ENCODE measurements around the gene PIK3C2B. TPM values are rescaled to one million over a fixed set of nuclear protein-coding genes. Genes with fewer than 3 reads are reported as not detected.

PIK3C2B gene
- total RNA-seq, 1 experiment from 2014 or later: 35.3 TPM

DNA sequence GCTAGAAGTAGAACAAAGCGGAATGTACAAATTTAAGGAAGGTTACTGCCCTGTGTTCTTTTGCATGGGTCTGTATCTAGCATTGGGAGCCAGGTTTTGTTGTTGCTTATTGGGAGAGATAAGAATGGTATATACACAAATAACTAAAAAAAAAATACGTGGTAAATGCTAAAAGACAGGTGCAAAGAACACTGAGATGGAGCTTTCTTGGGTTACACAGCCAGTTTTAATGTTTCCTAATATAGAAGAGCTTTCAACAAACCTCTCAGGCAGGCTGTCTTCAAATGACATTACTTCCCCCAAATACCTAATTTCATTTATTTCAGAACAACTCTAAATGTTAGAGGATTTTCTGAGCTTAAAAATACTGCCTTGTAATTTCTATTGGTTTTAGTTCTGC lies 20.2 kb upstream of the PIK3C2B start:
- no peaks in the 10 kb centered on the region for H3K27me3 ChIP-seq (ENCODE audit: low read length)
- H3K27ac ChIP-seq (ENCODE audit: low read length): no peak overlapping the region
- no peak overlapping the region for H3K4me3 ChIP-seq (ENCODE audit: low read length)
- peaks cover 17% of the 10 kb centered on the region for H3K36me3 ChIP-seq (ENCODE audit: low read depth, low read length)
- BruUV-seq (replicated peaks): no TSS peak
- no peak overlapping the region for H3K4me2 ChIP-seq (ENCODE audit: low read length)
- H3K9me2 ChIP-seq (replicated peaks; ENCODE audit: low read length): no peaks in the 10 kb centered on the region
- no peaks in the 10 kb centered on the region for H4K20me1 ChIP-seq (ENCODE audit: low read length)
- no peak for TF ChIP-seq EZH2phosphoT487 (IDR thresholded peaks at IDR 0.05; ENCODE audit: borderline replicate concordance, low read length)
- TF ChIP-seq, protein P1, sequence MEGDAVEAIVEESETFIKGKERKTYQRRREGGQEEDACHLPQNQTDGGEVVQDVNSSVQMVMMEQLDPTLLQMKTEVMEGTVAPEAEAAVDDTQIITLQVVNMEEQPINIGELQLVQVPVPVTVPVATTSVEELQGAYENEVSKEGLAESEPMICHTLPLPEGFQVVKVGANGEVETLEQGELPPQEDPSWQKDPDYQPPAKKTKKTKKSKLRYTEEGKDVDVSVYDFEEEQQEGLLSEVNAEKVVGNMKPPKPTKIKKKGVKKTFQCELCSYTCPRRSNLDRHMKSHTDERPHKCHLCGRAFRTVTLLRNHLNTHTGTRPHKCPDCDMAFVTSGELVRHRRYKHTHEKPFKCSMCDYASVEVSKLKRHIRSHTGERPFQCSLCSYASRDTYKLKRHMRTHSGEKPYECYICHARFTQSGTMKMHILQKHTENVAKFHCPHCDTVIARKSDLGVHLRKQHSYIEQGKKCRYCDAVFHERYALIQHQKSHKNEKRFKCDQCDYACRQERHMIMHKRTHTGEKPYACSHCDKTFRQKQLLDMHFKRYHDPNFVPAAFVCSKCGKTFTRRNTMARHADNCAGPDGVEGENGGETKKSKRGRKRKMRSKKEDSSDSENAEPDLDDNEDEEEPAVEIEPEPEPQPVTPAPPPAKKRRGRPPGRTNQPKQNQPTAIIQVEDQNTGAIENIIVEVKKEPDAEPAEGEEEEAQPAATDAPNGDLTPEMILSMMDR (conservative IDR thresholded peaks at IDR 0.05; ENCODE audit: low read depth, low read length): no peak
- no peaks in the 10 kb centered on the region for H3K9me3 ChIP-seq (ENCODE audit: low read length)
- peaks cover 14% of the 10 kb centered on the region for H3K4me1 ChIP-seq (ENCODE audit: insufficient read depth, low read length)
- ATAC-seq (no peak), DNase-seq (no peak)
- intact Hi-C loops (cut with micrococcal nuclease): no loop called here
- ChIA-PET POLR2A (ENCODE audit: unreplicated experiment) (interaction anchor here (0.6 to 2.1 kb wide), 2 partner anchors 8 to 35 kb away, joined by 3 to 43 read pairs; no protein-coding TSS in a partner anchor), CTCF (interaction anchor here (0.6 kb wide), 1 partner anchor 22 kb away, joined by 8 read pairs; no protein-coding TSS in a partner anchor)
- H3K9ac ChIP-seq (ENCODE audit: low read length): no peak overlapping the region
- no peaks in the 10 kb centered on the region for H3F3A ChIP-seq (ENCODE audit: low read length, unreplicated experiment)
- H3K79me2 ChIP-seq (ENCODE audit: low read length): peaks cover 36% of the 10 kb centered on the region
- H2AFZ ChIP-seq (ENCODE audit: low read length): no peak overlapping the region

DNA sequence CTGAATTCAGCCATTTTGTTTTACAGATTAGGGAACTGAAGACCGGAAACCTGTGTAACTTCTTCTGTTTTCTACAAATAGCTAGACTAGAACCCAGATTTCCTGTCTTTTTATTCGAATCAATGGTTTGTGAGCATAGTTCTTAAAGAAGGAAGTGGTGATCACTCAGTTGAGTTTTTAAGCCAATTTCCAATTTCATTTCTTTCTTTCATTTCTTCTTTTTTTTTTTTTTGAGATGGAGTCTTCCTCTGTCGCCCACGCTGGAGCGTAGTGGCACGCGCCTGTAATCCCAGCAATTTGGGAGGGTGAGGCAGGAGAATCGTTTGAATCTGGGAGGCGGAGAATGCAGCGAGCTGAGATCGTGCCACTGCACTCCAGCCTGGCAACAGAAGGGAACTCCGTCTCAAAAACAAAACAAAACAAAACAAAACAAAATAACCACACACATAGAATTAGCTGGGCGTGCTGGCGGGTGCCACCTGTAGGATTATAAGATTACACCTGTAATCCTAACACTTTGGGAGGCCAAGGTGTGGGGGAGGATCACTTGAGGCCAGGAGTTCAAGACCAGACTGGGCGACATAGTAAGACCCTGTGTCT lies 18.6 kb upstream of the PIK3C2B start:
- Histone ChIP-seq H3K9ac (ENCODE audit: low read length) (no peak overlapping the region), H3K4me3 (ENCODE audit: low read length) (no peak overlapping the region), H3K27me3 (ENCODE audit: low read length) (no peaks in the 10 kb centered on the region), H2AFZ (ENCODE audit: low read length) (peak overlapping the region; percentile 10; the same call in 1 of the 2 replicates), H4K20me1 (ENCODE audit: low read length) (no peaks in the 10 kb centered on the region), H3K9me3 (ENCODE audit: low read length) (no peaks in the 10 kb centered on the region), H3K4me2 (ENCODE audit: low read length) (no peak overlapping the region), H3K36me3 (ENCODE audit: low read depth, low read length) (peaks cover 2% of the 10 kb centered on the region), H3K27ac (ENCODE audit: low read length) (no peak overlapping the region), H3K9me2 (replicated peaks; ENCODE audit: low read length) (no peaks in the 10 kb centered on the region), H3K4me1 (ENCODE audit: insufficient read depth, low read length) (peaks cover 14% of the 10 kb centered on the region), H3F3A (ENCODE audit: low read length, unreplicated experiment) (peaks cover 5% of the 10 kb centered on the region), H3K79me2 (ENCODE audit: low read length) (peaks cover 20% of the 10 kb centered on the region)
- no peak for ATAC-seq
- ChIA-PET POLR2A (ENCODE audit: unreplicated experiment) (interaction anchor here (0.7 kb wide), 1 partner anchor 96 kb away, joined by 11 read pairs; no protein-coding TSS in a partner anchor), CTCF (no interaction called here)
- TF ChIP-seq EZH2phosphoT487 (IDR thresholded peaks at IDR 0.05; ENCODE audit: borderline replicate concordance, low read length): no peak
- TF ChIP-seq, protein P1 (conservative IDR thresholded peaks at IDR 0.05; ENCODE audit: low read depth, low read length): no peak
- no peak for TF ChIP-seq EZH2 (IDR thresholded peaks at IDR 0.05; ENCODE audit: low read length, unreplicated experiment)
- no peak for DNase-seq
- no TSS peak for BruUV-seq (replicated peaks)
- intact Hi-C loops (cut with micrococcal nuclease): no loop called here

DNA sequence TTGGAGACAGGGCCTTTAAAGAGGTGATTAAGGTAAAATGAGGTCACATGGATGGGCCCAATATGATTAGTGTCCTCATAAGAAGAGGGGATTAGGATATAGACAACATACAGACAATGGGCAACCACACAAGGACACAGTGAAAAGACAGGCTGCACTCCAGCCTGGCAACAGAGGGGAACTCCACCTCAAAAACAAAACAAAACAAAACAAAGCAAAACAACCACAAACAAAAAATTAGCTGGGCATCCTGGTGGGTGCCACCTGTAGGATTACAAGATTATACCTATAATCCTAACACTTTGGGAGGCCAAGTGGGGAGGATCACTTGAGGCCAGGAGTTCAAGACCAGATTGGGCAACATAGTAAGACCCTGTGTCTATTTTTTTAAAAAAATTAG lies 16.8 kb upstream of the PIK3C2B start:
- POLR2A ChIA-PET (ENCODE audit: unreplicated experiment): no interaction called here
- CTCF ChIA-PET: no interaction called here

More for the DNA sequence above, 16.8 kb upstream of the PIK3C2B start:
- TF ChIP-seq EZH2 (IDR thresholded peaks at IDR 0.05; ENCODE audit: low read length, unreplicated experiment): no peak
- TF ChIP-seq, protein P1 (conservative IDR thresholded peaks at IDR 0.05; ENCODE audit: low read depth, low read length): no peak
- no peak for TF ChIP-seq EZH2phosphoT487 (IDR thresholded peaks at IDR 0.05; ENCODE audit: borderline replicate concordance, low read length)
- H3K79me2 ChIP-seq (ENCODE audit: low read length): peaks cover 1% of the 10 kb centered on the region
- no peak overlapping the region for H3K9ac ChIP-seq (ENCODE audit: low read length)
- H3K4me2 ChIP-seq (ENCODE audit: low read length): no peak overlapping the region
- H3F3A ChIP-seq (ENCODE audit: low read length, unreplicated experiment): peaks cover 13% of the 10 kb centered on the region
- H3K27ac ChIP-seq (ENCODE audit: low read length): no peak overlapping the region
- ATAC-seq: no peak
- no peaks in the 10 kb centered on the region for H3K36me3 ChIP-seq (ENCODE audit: low read depth, low read length)
- H3K27me3 ChIP-seq (ENCODE audit: low read length): no peaks in the 10 kb centered on the region
- H2AFZ ChIP-seq (ENCODE audit: low read length): no peak overlapping the region
- BruUV-seq (replicated peaks): no TSS peak
- H3K9me3 ChIP-seq (ENCODE audit: low read length): no peaks in the 10 kb centered on the region
- intact Hi-C loops (cut with micrococcal nuclease): no loop called here
- no peak overlapping the region for H3K4me3 ChIP-seq (ENCODE audit: low read length)
- DNase-seq: no peak
- H4K20me1 ChIP-seq (ENCODE audit: low read length): no peaks in the 10 kb centered on the region
- peaks cover 4% of the 10 kb centered on the region; the same call in 1 of the 2 replicates for H3K4me1 ChIP-seq (ENCODE audit: insufficient read depth, low read length)
- no peaks in the 10 kb centered on the region for H3K9me2 ChIP-seq (replicated peaks; ENCODE audit: low read length)

Data from PC-3 (cell line).